GM11168 (cell line): Measurements from ENCODE around the gene CACNB2.
"Not testable (repeated sequence)": the region's sequence is repeated elsewhere in the genome, so short reads cannot be mapped to it uniquely, and the experiment has no call there.

Experiments used
- in situ Hi-C: fragments of 300-500 bp; cut with MboI; formaldehyde crosslinking; loops from one replicate; pipeline ENCODE4 v1.12.0; 2022; ENCODE audit warnings: low sequenced_read_pairs; ENCODE audit not compliant: unreplicated experiment

The CACNB2 gene

GRCh38 chr10:18577823-18578685 is 437.8 kb downstream of the CACNB2 start:
- in situ Hi-C loops = no loop called here

DNA sequence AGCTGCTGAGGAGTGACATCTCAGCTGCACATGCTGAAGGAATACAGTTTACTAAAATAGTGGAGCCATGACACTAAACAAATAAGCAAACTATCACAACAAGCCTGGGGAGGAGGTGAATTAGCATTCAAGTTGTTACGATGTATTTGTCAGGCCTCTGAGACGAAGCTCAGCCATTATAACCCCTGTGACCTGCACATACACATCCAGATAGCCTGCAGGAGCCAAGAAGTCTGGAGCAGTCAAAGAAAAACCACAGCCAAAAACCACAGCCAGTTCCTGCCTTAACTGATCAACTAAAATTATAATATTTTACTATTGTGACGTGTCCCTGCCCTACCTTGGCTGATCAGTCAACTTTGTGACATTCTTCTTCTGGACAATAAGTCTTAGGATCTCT is 442.6 kb downstream of the CACNB2 start:
- in situ Hi-C loops = no loop called here

DNA sequence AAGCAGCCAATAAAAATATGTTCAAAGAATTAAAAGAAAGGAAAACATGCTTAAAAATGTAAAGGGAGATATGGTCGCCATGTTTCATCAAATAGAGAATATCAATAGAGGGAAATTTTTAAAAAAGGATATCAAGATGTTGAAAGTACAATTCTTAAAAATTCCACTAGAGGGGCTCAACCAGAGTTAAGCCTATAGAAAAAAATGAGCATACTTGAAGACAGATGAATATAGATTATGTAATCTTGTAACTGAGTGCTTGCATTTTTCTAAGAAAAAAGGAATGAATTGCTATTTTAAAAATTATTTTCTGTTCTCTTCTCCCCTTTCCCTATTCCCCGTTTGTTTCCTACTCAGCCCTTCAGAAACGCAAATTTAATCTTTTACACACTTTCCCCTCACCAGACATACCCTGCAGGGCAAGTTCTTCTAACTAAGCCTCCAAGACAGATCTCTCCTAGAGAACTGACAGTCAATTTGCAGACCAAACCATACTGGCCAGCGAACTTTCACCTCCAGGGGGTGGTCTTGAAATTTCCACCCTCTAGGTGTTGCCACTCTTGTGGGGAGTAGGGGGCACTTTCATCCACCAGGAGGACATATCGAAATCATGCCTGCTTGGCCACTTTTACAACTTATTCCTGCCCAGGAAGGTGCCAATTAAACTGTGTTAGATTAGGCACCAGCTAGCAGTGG is 443.5 kb downstream of the CACNB2 start:
- in situ Hi-C loops = no loop called here

GRCh38 chr10:18586637-18587036 is 446.4 kb downstream of the CACNB2 start:
- in situ Hi-C loops = loop anchor here (5.0 kb wide), 1 partner anchor 49 kb away; no protein-coding TSS in a partner anchor

GRCh38 chr10:18591141-18591540 is 450.9 kb downstream of the CACNB2 start:
- in situ Hi-C loops = not testable (repeated sequence)
